ENCODE results near the gene AXIN2. TPM values are rescaled to one million over a fixed set of nuclear protein-coding genes. Genes with fewer than 3 reads are reported as not detected.

The AXIN2 gene
- total RNA-seq, 2 experiments from 2014 or later, result 2.3 to 2.5 TPM

DNA sequence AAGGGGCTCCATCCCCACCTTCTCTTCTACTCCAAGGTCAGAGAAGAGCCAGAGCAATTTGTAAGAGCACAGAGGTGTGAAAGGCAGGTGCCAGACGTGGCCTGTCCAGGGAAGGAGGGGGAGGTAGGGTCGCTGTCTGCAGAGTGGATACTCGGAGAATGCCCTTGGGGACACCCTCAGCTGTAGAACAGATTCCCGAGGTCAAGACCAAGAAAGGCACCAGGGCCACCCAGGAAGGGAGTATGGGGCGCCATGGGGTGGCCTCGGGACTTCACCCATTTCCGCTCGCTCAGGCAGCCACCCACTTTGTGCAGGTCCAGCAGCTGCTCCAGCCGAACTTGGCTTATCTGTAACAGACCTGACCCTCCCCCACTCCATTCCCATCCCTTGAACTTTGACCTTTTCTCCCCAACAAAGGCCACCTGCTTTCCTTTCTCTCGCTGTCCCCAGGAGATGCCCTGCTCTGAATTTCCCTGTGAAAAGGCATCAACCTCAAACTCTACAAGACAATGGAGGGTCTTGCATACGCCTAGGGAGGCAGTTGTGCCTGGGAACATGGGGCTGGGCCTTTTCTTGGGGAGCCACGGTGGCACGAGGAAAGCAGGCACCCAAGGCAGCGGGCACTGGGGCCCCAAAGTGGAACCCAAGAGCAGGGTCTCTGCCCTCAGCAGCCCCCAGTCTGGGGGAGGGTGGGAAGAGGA is 11.3 kb upstream of the AXIN2 start:
- DNase-seq, result no peak
- CTCF ChIA-PET, result no interaction called here
- Mint-ChIP-seq H3K4me1 (ENCODE audit: low read depth) (no peaks in the 10 kb centered on the region), H3K27me3 (ENCODE audit: low read depth) (no peaks in the 10 kb centered on the region), H3K36me3 (ENCODE audit: low read depth) (no peaks in the 10 kb centered on the region), H3K9me3 (no peaks in the 10 kb centered on the region), H3K4me3 (no peak overlapping the region), H3K27ac (no peak overlapping the region)
- intact Hi-C loops (cut with micrococcal nuclease), result no loop called here

DNA sequence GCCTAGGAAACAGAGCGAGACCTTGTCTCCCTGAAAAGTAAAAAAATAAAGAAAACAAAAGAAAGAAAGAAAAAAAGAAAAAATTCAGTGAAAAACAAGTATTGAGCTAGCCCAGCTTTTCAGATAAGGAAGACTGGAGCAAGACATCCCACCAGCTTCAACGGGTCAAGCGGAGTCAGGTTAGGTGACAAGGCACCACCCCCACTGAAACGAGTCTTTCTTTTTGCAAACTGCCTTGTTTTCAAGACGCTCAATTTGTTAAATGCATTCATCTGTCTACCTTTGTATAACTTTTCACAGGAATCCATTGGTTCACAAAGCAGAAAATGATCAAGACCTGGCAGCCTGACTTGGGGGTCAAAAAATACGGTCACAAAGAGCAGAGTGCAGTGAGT is 10.7 kb upstream of the AXIN2 start:
- no peaks in the 10 kb centered on the region for H3K36me3 Mint-ChIP-seq (ENCODE audit: low read depth)
- CTCF ChIA-PET, result no interaction called here
- no peak for DNase-seq
- H3K27me3 Mint-ChIP-seq (ENCODE audit: low read depth), result no peaks in the 10 kb centered on the region
- no peaks in the 10 kb centered on the region for H3K4me1 Mint-ChIP-seq (ENCODE audit: low read depth)
- H3K9me3 Mint-ChIP-seq, result no peaks in the 10 kb centered on the region
- H3K4me3 Mint-ChIP-seq, result no peak overlapping the region
- intact Hi-C loops (cut with micrococcal nuclease), result no loop called here
- H3K27ac Mint-ChIP-seq, result no peak overlapping the region

DNA sequence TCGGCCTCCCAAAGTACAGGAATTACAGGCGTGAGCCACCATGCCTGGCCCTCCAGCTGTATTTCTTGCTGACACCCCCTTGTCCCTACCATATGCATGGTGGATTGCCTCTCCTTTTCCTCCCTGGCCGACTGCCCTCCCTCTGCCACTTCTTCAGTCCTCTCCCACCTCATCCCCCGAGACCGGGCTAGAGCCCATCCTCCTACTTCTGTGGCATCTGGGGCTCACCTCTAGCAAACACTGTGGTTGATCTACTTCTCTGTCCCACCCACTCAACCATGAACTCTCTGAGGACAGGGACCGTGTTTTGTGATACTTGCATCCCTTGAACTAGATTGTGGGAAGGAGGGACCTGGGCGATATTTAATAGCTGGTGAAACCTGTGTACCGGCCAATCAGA is 7.5 kb upstream of the AXIN2 start:
- no peaks in the 10 kb centered on the region for H3K9me3 Mint-ChIP-seq
- DNase-seq, result no peak
- H3K27me3 Mint-ChIP-seq (ENCODE audit: low read depth), result no peaks in the 10 kb centered on the region
- H3K27ac Mint-ChIP-seq, result no peak overlapping the region
- no peaks in the 10 kb centered on the region for H3K36me3 Mint-ChIP-seq (ENCODE audit: low read depth)
- peaks cover 4% of the 10 kb centered on the region for H3K4me1 Mint-ChIP-seq (ENCODE audit: low read depth)
- CTCF ChIA-PET, result no interaction called here
- no peak overlapping the region for H3K4me3 Mint-ChIP-seq
- intact Hi-C loops (cut with micrococcal nuclease), result no loop called here

DNA sequence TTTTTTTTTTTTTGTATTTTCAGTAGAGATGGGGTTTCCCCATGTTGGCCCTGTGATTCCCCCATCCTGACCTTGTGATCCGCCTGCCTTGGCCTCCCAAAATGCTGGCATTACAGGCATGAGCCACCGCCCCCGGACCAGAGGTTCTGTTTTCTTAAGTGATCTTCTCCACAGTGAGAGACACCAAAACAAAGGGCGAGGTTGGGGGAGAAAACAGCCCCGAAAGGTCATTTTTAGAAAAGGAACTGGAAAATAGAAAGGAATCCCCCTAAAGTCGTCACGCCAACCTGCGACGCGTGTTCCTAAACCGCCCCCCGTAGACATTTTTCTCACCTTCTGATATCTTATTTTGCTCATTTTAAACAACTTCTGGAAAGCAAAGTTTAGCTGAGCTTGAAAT is 6.1 kb upstream of the AXIN2 start:
- CTCF ChIA-PET, result interaction anchor here (0.7 kb wide), 1 partner anchor 66 kb away, joined by 4 read pairs; no protein-coding TSS in a partner anchor
- Mint-ChIP-seq H3K4me1 (ENCODE audit: low read depth) (peaks cover 10% of the 10 kb centered on the region), H3K36me3 (ENCODE audit: low read depth) (no peaks in the 10 kb centered on the region), H3K9me3 (no peaks in the 10 kb centered on the region), H3K27ac (no peak overlapping the region), H3K4me3 (no peak overlapping the region), H3K27me3 (ENCODE audit: low read depth) (no peaks in the 10 kb centered on the region)
- DNase-seq, result no peak
- intact Hi-C loops (cut with micrococcal nuclease), result no loop called here

DNA sequence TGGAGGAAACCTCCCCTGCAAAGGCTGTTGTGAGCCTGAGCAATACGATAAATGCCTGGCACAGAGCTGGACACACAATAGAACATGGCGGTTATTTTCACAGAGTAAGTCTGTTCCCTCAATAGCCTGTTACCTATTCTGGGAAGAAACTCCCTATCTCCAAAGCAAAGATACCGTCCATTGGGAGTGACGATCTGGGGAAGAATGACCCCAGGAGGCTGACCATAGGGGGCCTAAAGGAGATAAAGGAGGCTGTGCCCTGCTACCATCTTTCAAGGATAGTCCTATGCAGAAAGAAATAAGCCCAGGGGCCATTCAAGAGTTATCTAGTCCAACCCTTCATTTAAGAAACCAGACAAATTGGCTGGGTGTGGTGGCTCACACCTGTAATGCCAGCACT is 4.1 kb upstream of the AXIN2 start:
- CTCF ChIA-PET, result no interaction called here
- intact Hi-C loops (cut with micrococcal nuclease), result no loop called here
- Mint-ChIP-seq H3K27ac (no peak overlapping the region), H3K9me3 (no peaks in the 10 kb centered on the region), H3K36me3 (ENCODE audit: low read depth) (no peaks in the 10 kb centered on the region), H3K27me3 (ENCODE audit: low read depth) (no peaks in the 10 kb centered on the region), H3K4me3 (no peak overlapping the region), H3K4me1 (ENCODE audit: low read depth) (peaks cover 18% of the 10 kb centered on the region)
- DNase-seq, result no peak

DNA sequence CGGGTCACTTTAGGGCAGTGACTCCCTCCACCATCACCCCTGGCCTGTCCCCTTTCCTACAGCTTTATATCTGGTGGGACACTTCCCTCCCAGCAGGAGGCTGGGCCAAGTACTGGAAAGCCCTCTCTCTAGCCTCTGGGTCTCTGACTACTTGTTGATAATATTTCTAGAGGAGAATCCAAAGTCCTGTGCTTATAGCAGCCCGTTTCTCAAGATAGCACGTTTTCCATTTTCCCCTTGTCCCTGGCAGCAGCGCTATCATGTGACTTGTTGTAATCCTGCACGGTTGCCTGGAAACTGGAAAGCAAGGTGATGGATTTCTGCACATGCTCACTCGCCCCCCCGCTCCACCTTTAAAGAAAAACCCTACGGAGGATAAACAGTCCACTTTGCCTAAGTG is 3.3 kb upstream of the AXIN2 start:
- Mint-ChIP-seq H3K27ac (no peak overlapping the region), H3K4me1 (ENCODE audit: low read depth) (peaks cover 18% of the 10 kb centered on the region), H3K4me3 (no peak overlapping the region), H3K27me3 (ENCODE audit: low read depth) (no peaks in the 10 kb centered on the region), H3K36me3 (ENCODE audit: low read depth) (no peaks in the 10 kb centered on the region), H3K9me3 (no peaks in the 10 kb centered on the region)
- CTCF ChIA-PET, result no interaction called here
- intact Hi-C loops (cut with micrococcal nuclease), result no loop called here
- no peak for DNase-seq

DNA sequence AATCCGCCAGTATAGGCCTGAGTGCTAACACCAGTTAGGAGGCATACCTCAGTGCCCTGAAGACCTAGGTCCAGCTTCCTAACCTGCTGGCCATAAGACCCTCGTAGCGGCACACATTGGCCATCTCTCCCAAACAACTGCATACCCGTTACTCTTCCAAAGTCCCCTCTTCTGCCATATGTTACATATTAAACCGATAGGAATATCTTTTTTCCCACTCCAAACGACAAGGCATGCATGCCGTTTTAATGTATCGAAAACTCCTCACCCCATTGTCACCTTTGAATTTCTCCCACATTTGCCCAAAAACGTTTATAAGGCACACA is 721 bp upstream of the AXIN2 start:
- peak overlapping the region; percentile 74 for H3K4me3 Mint-ChIP-seq
- H3K4me1 Mint-ChIP-seq (ENCODE audit: low read depth), result peaks cover 22% of the 10 kb centered on the region
- H3K27me3 Mint-ChIP-seq (ENCODE audit: low read depth), result peaks cover 2% of the 10 kb centered on the region
- no peaks in the 10 kb centered on the region for H3K9me3 Mint-ChIP-seq
- DNase-seq, result no peak
- H3K27ac Mint-ChIP-seq, result no peak overlapping the region
- intact Hi-C loops (cut with micrococcal nuclease), result no loop called here
- H3K36me3 Mint-ChIP-seq (ENCODE audit: low read depth), result no peaks in the 10 kb centered on the region
- CTCF ChIA-PET, result no interaction called here

DNA sequence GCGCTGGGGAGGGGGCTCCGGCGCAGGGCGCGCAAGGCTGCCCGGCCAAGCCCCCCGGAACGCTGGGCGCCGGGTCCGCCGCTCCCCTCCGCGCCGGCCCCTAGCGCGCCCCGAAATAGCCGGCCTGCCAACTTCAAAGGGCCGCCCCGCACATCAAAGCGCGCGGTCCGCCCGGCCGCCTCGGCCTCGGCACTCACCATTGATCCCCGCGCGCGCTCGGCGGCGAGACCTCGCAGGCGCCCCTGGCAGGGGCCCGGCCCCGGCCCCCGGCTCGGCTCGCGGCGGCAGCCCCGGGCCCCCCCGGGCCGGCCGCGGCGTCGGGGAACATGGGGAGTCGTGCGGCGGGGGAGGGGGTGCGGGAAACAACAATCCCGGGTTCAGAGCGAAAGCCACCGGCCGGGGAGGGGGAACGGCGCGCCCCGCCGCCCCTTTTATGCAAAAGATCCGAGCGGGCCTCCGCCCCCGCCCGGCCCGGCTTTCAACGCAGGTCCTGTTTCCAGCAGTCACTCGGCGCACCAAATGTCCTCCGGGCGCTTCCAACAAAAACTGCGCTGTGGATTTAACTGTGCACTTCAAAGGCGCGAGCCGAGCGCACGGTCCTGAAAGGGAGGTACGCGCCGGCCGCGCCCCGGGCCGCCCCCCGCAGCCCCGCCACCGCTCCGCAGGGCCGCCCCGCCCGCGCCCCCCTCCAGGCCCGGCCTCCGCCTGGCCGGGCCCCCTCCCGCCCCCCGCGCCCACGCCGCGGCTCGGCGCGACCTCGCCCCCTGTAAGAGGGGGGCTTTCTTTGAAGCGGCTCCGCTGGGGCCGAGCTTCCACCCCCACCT is 608 bp downstream of the AXIN2 start:
- H3K27ac Mint-ChIP-seq, result peak overlapping the region; percentile 41
- no peaks in the 10 kb centered on the region for H3K36me3 Mint-ChIP-seq (ENCODE audit: low read depth)
- peak; percentile 81 for DNase-seq
- H3K27me3 Mint-ChIP-seq (ENCODE audit: low read depth), result peaks cover 2% of the 10 kb centered on the region
- no peaks in the 10 kb centered on the region for H3K9me3 Mint-ChIP-seq
- peaks cover 22% of the 10 kb centered on the region for H3K4me1 Mint-ChIP-seq (ENCODE audit: low read depth)
- CTCF ChIA-PET, result no interaction called here
- intact Hi-C loops (cut with micrococcal nuclease), result loop anchor here (1.0 to 2.0 kb wide), 2 partner anchors 24 to 202 kb away; no protein-coding TSS in a partner anchor
- peak overlapping the region; percentile 63 for H3K4me3 Mint-ChIP-seq

DNA sequence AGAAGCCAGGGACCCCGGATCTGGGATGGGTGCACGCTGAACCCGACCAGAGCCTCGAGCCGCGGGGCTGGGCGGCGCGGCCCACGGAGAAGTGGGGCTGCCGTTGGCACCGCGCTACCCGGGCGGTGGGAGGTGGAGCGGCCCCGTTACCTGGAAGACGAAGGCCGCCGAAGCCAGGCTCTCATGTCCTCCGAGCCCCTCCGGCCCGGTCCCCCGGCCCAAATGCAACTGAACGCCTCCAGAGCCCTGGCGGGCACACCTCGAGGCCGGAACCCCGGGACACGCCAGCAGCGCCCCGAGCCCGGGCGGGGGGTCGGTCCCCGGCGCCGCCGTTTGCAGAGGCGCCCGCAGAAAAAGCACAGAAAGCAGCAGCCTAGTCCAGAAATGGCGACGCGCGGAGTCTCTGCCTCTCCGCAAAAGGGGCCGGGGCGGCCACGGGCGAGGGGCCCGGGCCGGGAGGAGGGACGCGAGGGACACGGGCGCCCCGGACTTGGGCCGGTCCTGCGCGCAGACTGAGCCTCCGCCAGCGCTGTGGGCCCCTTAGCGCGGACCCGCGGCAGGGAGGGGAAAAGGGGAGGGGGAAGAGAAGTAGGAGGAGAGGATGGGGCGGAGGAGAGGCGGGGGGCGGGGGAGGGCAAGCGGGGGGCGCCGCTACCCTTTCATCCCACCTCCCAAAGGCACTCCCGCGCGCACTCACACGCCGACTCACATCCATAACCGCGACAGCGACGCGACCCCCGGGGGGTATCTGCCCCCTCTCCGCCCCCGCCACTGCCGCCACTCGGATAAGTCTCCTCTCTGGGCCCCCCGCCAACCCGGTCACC is 1.4 kb downstream of the AXIN2 start:
- no peaks in the 10 kb centered on the region for H3K36me3 Mint-ChIP-seq (ENCODE audit: low read depth)
- no peak overlapping the region for H3K27ac Mint-ChIP-seq
- peak overlapping the region; percentile 85 for H3K4me3 Mint-ChIP-seq
- peak; percentile 26 for DNase-seq
- no peaks in the 10 kb centered on the region for H3K9me3 Mint-ChIP-seq
- peaks cover 22% of the 10 kb centered on the region for H3K4me1 Mint-ChIP-seq (ENCODE audit: low read depth)
- H3K27me3 Mint-ChIP-seq (ENCODE audit: low read depth), result peaks cover 2% of the 10 kb centered on the region
- intact Hi-C loops (cut with micrococcal nuclease), result loop anchor here (2.0 to 5.0 kb wide), 2 partner anchors 25 to 298 kb away; no protein-coding TSS in a partner anchor
- CTCF ChIA-PET, result interaction anchor here (0.9 to 1.3 kb wide), 3 partner anchors 34 to 265 kb away, joined by 3 read pairs; no protein-coding TSS in a partner anchor

DNA sequence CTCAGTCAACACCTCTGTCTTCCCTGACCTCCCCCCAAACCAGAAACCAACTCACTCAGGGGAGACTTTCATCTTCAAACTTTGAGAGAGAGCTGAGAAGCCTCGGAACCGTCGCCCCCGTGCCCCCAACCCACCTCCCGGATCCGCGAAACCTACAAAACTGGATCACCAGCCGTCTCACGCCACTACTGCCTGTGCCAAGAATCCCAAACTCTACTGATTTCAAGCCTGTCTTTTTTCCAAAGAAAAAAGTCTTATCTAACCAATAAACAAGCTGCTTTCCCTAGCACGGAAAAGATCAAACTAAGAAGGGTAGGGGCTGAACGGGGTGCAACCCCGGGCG is 2.0 kb downstream of the AXIN2 start:
- DNase-seq, result no peak
- H3K4me3 Mint-ChIP-seq, result peak overlapping the region; percentile 85
- CTCF ChIA-PET, result interaction anchor here (0.9 to 1.3 kb wide), 4 partner anchors 9 to 265 kb away, joined by 3 read pairs; no protein-coding TSS in a partner anchor
- H3K36me3 Mint-ChIP-seq (ENCODE audit: low read depth), result no peaks in the 10 kb centered on the region
- peaks cover 24% of the 10 kb centered on the region for H3K4me1 Mint-ChIP-seq (ENCODE audit: low read depth)
- intact Hi-C loops (cut with micrococcal nuclease), result loop anchor here (5.0 kb wide), 1 partner anchor 297 kb away; no protein-coding TSS in a partner anchor
- peak overlapping the region; percentile 65 for H3K27ac Mint-ChIP-seq
- H3K27me3 Mint-ChIP-seq (ENCODE audit: low read depth), result peaks cover 2% of the 10 kb centered on the region
- H3K9me3 Mint-ChIP-seq, result no peaks in the 10 kb centered on the region

DNA sequence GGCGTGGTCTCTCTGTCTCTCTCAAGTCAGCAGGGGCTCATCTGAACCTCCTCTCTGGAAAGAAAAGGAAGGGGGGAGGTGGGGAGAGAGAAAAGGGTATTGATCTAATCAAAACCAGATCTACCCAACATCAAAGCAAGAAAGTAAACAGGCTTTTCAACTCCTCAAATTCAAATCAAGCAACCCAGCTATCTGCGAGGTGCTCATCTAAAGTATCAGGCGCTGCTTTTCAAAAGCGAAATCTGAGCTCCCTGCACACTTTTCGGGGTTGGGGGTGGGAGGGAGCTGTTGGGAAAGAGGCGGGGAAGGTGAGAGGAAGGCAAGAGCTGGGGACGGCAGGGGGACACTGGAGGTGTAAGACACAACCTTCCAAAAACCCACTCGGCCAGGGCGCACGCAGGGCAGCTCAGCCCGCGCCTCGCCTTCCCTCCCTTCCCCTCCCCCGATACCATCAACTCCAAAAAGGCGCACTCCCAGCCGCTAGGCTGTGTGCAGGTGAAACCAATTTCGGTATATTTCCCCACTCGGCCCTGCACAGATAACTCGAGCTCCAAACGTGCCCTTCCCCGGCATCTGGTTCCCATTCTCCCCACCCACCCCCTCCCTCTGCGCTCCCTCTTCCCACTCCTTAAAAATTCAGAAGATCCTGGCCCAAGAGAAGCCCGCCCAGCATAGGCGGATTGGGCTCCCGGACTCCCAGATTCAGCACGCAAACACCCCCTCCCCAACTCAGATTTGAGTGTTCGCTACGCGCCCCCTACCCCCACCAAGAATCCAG is 2.6 kb downstream of the AXIN2 start:
- Mint-ChIP-seq H3K9me3 (no peaks in the 10 kb centered on the region), H3K4me3 (peak overlapping the region; percentile 85), H3K4me1 (ENCODE audit: low read depth) (peaks cover 26% of the 10 kb centered on the region), H3K36me3 (ENCODE audit: low read depth) (no peaks in the 10 kb centered on the region), H3K27me3 (ENCODE audit: low read depth) (peaks cover 2% of the 10 kb centered on the region), H3K27ac (peak overlapping the region; percentile 65)
- DNase-seq, result peak; percentile 41
- CTCF ChIA-PET, result interaction anchor here (0.9 to 1.3 kb wide), 5 partner anchors 9 to 264 kb away, joined by 3 to 4 read pairs (median 3); no protein-coding TSS in a partner anchor
- intact Hi-C loops (cut with micrococcal nuclease), result loop anchor here (5.0 kb wide), 1 partner anchor 297 kb away; no protein-coding TSS in a partner anchor
